HUDEP-2 (cell line): ENCODE measurements around the gene GALNT2.

Experiments
- DNase-seq, 76 experiments: peaks; one replicate each; lab custom pipeline; 2025; ENCODE audit not compliant: unreplicated experiment in 76 of 76; lab: John Stamatoyannopoulos, UW

The GALNT2 gene

GRCh38 chr1:230220907-230221306 is 153.9 kb downstream of the GALNT2 start:
- no peak for DNase-seq

- DNase-seq, result no peak
Observed at GRCh38 chr1:230222678-230223077, 155.6 kb downstream of the GALNT2 start.

- DNase-seq, result no peak
Observed at GRCh38 chr1:230224101-230224960, 157.3 kb downstream of the GALNT2 start.

GRCh38 chr1:230226007-230226800 is 159.2 kb downstream of the GALNT2 start:
- no peak for DNase-seq

- no peak for DNase-seq
Observed at GRCh38 chr1:230226814-230227213, 159.8 kb downstream of the GALNT2 start.

- DNase-seq, result no peak
Observed at GRCh38 chr1:230228236-230228897, 161.3 kb downstream of the GALNT2 start.

- DNase-seq, result no peak
Observed at GRCh38 chr1:230230273-230230672, 163.2 kb downstream of the GALNT2 start.

GRCh38 chr1:230230948-230231773 is 164.1 kb downstream of the GALNT2 start:
- no peak for DNase-seq

- DNase-seq, result no peak
Observed at GRCh38 chr1:230231774-230232145, 164.7 kb downstream of the GALNT2 start.

- no peak for DNase-seq
Observed at GRCh38 chr1:230232371-230232771, 165.3 kb downstream of the GALNT2 start.

- no peak for DNase-seq
Observed at GRCh38 chr1:230233786-230234185, 166.7 kb downstream of the GALNT2 start.

GRCh38 chr1:230235876-230236275 is 168.8 kb downstream of the GALNT2 start:
- no peak for DNase-seq

- no peak for DNase-seq
Observed at GRCh38 chr1:230236301-230237008, 169.4 kb downstream of the GALNT2 start.

- no peak for DNase-seq
Observed at GRCh38 chr1:230237009-230237370, 170.0 kb downstream of the GALNT2 start.

- DNase-seq, result no peak
Observed at GRCh38 chr1:230237805-230238204, 170.8 kb downstream of the GALNT2 start.

- DNase-seq, result no peak
Observed at GRCh38 chr1:230240446-230241086, 173.5 kb downstream of the GALNT2 start.

- DNase-seq, result peak in 8 of 76 experiments; percentile 3 to 32 (median 10)
Observed at GRCh38 chr1:230242326-230242725, 175.3 kb downstream of the GALNT2 start.

GRCh38 chr1:230243146-230243545 is 176.1 kb downstream of the GALNT2 start:
- DNase-seq, result no peak

- DNase-seq, result no peak
Observed at GRCh38 chr1:230243583-230244353, 176.7 kb downstream of the GALNT2 start.
